ENCODE measurements around the gene TRIM66.

The TRIM66 gene

GRCh38 chr11:8631395-8632118 lies 50.9 kb downstream of the TRIM66 start:
- Histone ChIP-seq H3K79me2 (ENCODE audit: insufficient read depth, low read length) (no peaks in the 10 kb centered on the region), H3K4me2 (ENCODE audit: insufficient read depth, low read length) (no peak overlapping the region), H3K9ac (ENCODE audit: low read depth, low read length) (no peak overlapping the region), H3K9me3 (ENCODE audit: insufficient read depth, low read length, severe bottlenecking) (no peaks in the 10 kb centered on the region), H4K20me1 (ENCODE audit: insufficient read depth, low read length) (no peaks in the 10 kb centered on the region), H3K27ac (ENCODE audit: low read length) (no peak overlapping the region), H3K4me3 (ENCODE audit: low read depth in 1 of 2, low read length in 2 of 2) (no peak overlapping the region), H3K36me3 (ENCODE audit: insufficient read depth, low read length) (peaks cover 26% of the 10 kb centered on the region), H2AFZ (ENCODE audit: low read depth, low read length) (no peak overlapping the region), H3K27me3 (ENCODE audit: insufficient read depth, low read length, poor library complexity) (no peaks in the 10 kb centered on the region), H3K4me1 (ENCODE audit: insufficient read depth, low read length) (no peaks in the 10 kb centered on the region)
- ATAC-seq (ENCODE audit: insufficient read depth, low read depth) = no peak
- DNase-seq = no peak
- no peak for TF ChIP-seq EZH2 (IDR thresholded peaks at IDR 0.05; ENCODE audit: borderline replicate concordance, low read depth, low read length, severe bottlenecking)
- TF ChIP-seq, protein P1, sequence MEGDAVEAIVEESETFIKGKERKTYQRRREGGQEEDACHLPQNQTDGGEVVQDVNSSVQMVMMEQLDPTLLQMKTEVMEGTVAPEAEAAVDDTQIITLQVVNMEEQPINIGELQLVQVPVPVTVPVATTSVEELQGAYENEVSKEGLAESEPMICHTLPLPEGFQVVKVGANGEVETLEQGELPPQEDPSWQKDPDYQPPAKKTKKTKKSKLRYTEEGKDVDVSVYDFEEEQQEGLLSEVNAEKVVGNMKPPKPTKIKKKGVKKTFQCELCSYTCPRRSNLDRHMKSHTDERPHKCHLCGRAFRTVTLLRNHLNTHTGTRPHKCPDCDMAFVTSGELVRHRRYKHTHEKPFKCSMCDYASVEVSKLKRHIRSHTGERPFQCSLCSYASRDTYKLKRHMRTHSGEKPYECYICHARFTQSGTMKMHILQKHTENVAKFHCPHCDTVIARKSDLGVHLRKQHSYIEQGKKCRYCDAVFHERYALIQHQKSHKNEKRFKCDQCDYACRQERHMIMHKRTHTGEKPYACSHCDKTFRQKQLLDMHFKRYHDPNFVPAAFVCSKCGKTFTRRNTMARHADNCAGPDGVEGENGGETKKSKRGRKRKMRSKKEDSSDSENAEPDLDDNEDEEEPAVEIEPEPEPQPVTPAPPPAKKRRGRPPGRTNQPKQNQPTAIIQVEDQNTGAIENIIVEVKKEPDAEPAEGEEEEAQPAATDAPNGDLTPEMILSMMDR (IDR thresholded peaks at IDR 0.05; ENCODE audit: borderline replicate concordance, extremely low read depth, low read length, poor library complexity, severe bottlenecking) = no peak

GRCh38 chr11:8624698-8625097 lies 57.8 kb downstream of the TRIM66 start:
- ATAC-seq (ENCODE audit: insufficient read depth, low read depth) (no peak), DNase-seq (no peak)
- H3K27ac ChIP-seq (ENCODE audit: low read length) = no peak overlapping the region
- H4K20me1 ChIP-seq (ENCODE audit: insufficient read depth, low read length) = no peaks in the 10 kb centered on the region
- no peak overlapping the region for H3K9ac ChIP-seq (ENCODE audit: low read depth, low read length)
- no peaks in the 10 kb centered on the region for H3K4me1 ChIP-seq (ENCODE audit: insufficient read depth, low read length)
- no peaks in the 10 kb centered on the region for H3K79me2 ChIP-seq (ENCODE audit: insufficient read depth, low read length)
- H3K9me3 ChIP-seq (ENCODE audit: insufficient read depth, low read length, severe bottlenecking) = no peaks in the 10 kb centered on the region
- no peak overlapping the region for H3K4me3 ChIP-seq (ENCODE audit: low read depth in 1 of 2, low read length in 2 of 2)
- H2AFZ ChIP-seq (ENCODE audit: low read depth, low read length) = no peak overlapping the region
- H3K4me2 ChIP-seq (ENCODE audit: insufficient read depth, low read length) = no peak overlapping the region
- TF ChIP-seq, protein P1 (IDR thresholded peaks at IDR 0.05; ENCODE audit: borderline replicate concordance, extremely low read depth, low read length, poor library complexity, severe bottlenecking) = no peak
- TF ChIP-seq EZH2 (IDR thresholded peaks at IDR 0.05; ENCODE audit: borderline replicate concordance, low read depth, low read length, severe bottlenecking) = no peak
- H3K36me3 ChIP-seq (ENCODE audit: insufficient read depth, low read length) = peaks cover 52% of the 10 kb centered on the region
- H3K27me3 ChIP-seq (ENCODE audit: insufficient read depth, low read length, poor library complexity) = no peaks in the 10 kb centered on the region

GRCh38 chr11:8621147-8621546 lies 61.3 kb downstream of the TRIM66 start:
- DNase-seq (no peak), ATAC-seq (ENCODE audit: insufficient read depth, low read depth) (no peak)
- Histone ChIP-seq H3K9me3 (ENCODE audit: insufficient read depth, low read length, severe bottlenecking) (no peaks in the 10 kb centered on the region), H3K36me3 (ENCODE audit: insufficient read depth, low read length) (peaks cover 68% of the 10 kb centered on the region), H3K4me3 (ENCODE audit: low read depth in 1 of 2, low read length in 2 of 2) (no peak overlapping the region), H3K4me1 (ENCODE audit: insufficient read depth, low read length) (no peaks in the 10 kb centered on the region), H3K79me2 (ENCODE audit: insufficient read depth, low read length) (no peaks in the 10 kb centered on the region), H3K27ac (ENCODE audit: low read length) (no peak overlapping the region), H3K4me2 (ENCODE audit: insufficient read depth, low read length) (no peak overlapping the region), H3K27me3 (ENCODE audit: insufficient read depth, low read length, poor library complexity) (no peaks in the 10 kb centered on the region), H3K9ac (ENCODE audit: low read depth, low read length) (no peak overlapping the region), H2AFZ (ENCODE audit: low read depth, low read length) (no peak overlapping the region), H4K20me1 (ENCODE audit: insufficient read depth, low read length) (no peaks in the 10 kb centered on the region)
- TF ChIP-seq, protein P1 (IDR thresholded peaks at IDR 0.05; ENCODE audit: borderline replicate concordance, extremely low read depth, low read length, poor library complexity, severe bottlenecking) = no peak
- no peak for TF ChIP-seq EZH2 (IDR thresholded peaks at IDR 0.05; ENCODE audit: borderline replicate concordance, low read depth, low read length, severe bottlenecking)
